Astrocyte of the spinal cord (primary cell): ENCODE results near the gene AKAP6.

Experiments
- DNase-seq: peaks from one replicate; pipeline ENCODE4 v3.0.0; 2011; ENCODE audit warnings: low read depth, low spot score
- H3K4me3 ChIP-seq: 2 replicates; pipeline ENCODE4 v1.5.1; 2011; ENCODE audit warnings: low read depth, mild to moderate bottlenecking, low read length, moderate library complexity
- in situ Hi-C: cut with HindIII; loops from 2 replicates; pipeline ENCODE4 v1.10.0; 2017; ENCODE audit warnings: low sequenced_read_pairs
- TF ChIP-seq, protein P1 (sequence below): IDR thresholded peaks from 2 replicates; pipeline ENCODE4 v1.5.1; 2012; ENCODE audit warnings: low read depth, mild to moderate bottlenecking, low read length, inconsistent platforms

Gene AKAP6

DNA sequence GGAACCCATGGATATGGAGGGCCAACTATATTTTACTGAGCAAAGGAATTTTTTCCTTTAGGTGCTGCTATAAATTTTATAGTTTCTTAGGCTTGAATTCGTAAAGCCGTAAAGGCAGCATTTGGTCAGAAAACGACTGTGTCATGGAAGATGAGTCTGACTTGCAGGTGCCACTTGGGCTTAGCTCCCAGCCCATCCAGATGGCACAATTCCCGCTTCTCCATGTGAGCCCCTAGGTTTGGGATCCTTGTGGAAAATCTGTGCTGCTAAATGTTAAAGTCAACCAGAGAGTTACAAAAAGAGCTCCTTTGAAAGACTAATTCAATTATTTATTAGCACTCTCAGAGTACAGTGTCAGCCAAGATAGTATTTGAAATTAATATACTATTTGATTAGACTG is 489.5 kb downstream of the AKAP6 start:
- TF ChIP-seq, protein P1, sequence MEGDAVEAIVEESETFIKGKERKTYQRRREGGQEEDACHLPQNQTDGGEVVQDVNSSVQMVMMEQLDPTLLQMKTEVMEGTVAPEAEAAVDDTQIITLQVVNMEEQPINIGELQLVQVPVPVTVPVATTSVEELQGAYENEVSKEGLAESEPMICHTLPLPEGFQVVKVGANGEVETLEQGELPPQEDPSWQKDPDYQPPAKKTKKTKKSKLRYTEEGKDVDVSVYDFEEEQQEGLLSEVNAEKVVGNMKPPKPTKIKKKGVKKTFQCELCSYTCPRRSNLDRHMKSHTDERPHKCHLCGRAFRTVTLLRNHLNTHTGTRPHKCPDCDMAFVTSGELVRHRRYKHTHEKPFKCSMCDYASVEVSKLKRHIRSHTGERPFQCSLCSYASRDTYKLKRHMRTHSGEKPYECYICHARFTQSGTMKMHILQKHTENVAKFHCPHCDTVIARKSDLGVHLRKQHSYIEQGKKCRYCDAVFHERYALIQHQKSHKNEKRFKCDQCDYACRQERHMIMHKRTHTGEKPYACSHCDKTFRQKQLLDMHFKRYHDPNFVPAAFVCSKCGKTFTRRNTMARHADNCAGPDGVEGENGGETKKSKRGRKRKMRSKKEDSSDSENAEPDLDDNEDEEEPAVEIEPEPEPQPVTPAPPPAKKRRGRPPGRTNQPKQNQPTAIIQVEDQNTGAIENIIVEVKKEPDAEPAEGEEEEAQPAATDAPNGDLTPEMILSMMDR = no peak
- DNase-seq = no peak
- in situ Hi-C loops = no loop called here
- no peak overlapping the region for H3K4me3 ChIP-seq

DNA sequence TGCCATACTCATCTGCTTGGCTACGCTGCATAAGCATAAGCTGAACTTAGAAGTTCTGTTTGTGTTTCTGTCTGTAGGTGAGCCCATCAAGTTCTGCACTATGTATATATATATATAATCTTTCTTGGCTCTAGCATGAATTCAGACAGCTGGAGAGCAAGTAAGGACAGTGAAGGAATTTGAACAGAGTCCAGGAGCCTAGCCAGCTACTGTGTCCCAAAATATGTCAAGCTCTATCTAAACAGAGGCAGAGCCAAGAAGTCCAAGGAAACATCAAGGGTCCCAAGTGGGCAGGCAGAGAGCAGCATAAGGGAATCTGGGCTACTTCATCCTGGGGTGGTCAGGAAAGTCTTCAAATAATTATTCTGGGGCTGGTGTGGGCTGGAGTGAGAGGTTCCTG is 491.1 kb downstream of the AKAP6 start:
- DNase-seq = no peak
- no peak overlapping the region for H3K4me3 ChIP-seq
- TF ChIP-seq, protein P1 = no peak
- in situ Hi-C loops = no loop called here

DNA sequence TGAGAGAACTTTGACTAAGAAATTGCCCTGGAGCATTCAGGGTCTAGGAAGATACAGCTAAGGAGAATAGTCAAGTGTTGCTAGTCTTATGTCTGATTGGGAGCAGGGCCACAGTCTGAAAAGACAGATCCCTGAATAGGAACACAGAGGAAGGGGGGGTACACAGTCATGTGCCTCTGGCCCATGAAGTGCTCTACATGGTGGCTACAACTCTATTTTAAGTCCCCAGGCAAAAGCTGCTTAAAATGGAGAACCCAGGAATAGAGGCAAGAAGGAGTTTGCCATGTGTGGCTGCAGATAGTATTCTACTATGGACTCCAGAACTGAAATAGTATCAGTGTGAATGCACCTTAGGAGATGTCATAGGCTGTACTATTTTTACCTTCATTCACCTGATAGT is 491.6 kb downstream of the AKAP6 start:
- H3K4me3 ChIP-seq = no peak overlapping the region
- TF ChIP-seq, protein P1 = no peak
- in situ Hi-C loops = no loop called here
- DNase-seq = no peak

DNA sequence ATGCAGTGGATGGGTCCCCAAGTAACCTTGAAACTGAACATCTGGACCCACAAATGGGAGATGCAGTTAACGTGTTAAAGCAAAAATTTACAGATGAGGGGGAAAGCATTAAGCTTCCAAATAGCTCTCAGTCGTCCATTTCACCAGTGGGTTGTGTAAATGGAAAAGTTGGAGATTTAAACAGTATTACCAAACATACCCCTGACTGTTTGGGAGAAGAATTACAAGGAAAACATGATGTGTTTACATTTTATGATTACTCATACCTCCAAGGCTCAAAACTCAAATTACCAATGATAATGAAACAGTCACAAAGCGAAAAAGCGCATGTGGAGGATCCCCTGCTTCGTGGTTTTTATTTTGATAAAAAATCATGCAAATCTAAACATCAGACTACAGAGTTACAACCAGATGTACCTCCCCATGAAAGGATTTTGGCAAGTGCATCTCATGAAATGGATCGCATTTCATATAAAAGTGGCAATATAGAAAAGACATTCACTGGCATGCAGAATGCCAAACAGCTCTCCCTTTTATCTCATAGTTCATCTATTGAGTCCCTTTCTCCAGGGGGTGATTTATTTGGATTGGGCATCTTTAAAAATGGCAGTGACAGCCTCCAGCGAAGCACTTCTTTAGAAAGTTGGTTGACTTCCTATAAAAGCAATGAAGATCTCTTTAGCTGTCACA is 493.0 kb downstream of the AKAP6 start:
- peak; percentile 49 for DNase-seq
- in situ Hi-C loops = no loop called here
- TF ChIP-seq, protein P1 = no peak
- no peak overlapping the region for H3K4me3 ChIP-seq

DNA sequence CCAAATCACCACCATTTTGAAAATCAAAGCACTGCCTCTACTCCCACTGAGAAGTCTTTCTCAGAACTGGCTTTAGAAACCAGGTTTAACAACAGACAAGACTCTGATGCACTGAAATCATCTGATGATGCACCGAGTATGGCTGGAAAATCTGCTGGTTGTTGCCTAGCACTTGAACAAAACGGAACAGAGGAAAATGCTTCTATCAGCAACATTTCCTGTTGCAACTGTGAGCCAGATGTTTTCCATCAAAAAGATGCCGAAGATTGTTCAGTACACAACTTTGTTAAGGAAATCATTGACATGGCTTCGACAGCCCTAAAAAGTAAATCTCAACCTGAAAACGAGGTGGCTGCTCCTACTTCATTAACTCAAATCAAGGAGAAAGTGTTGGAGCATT is 494.6 kb downstream of the AKAP6 start:
- no peak overlapping the region for H3K4me3 ChIP-seq
- DNase-seq = no peak
- TF ChIP-seq, protein P1 = no peak
- in situ Hi-C loops = no loop called here

DNA sequence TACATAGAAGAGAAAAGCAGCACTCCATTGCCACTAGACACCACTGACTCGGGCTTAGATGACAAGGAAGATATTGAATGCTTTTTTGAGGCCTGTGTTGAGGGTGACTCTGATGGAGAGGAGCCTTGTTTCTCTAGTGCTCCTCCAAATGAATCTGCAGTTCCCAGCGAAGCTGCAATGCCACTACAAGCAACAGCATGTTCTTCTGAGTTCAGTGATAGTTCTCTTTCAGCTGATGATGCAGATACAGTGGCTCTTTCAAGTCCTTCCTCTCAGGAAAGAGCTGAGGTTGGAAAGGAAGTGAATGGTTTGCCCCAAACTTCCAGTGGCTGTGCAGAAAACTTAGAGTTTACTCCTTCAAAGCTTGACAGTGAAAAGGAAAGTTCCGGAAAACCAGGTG is 495.1 kb downstream of the AKAP6 start:
- no peak overlapping the region for H3K4me3 ChIP-seq
- in situ Hi-C loops = no loop called here
- TF ChIP-seq, protein P1 = no peak

More for the DNA sequence above, 495.1 kb downstream of the AKAP6 start:
- no peak for DNase-seq
